Measurements from ENCODE around the gene GLP1R. TPM values are rescaled to one million over a fixed set of nuclear protein-coding genes. Genes with fewer than 3 reads are reported as not detected.
A peak's percentile ranks its signal among the peaks of the same experiment; 100 is the strongest.

The GLP1R gene
- total and polyA plus RNA-seq, 2 donors: 0.05 to 0.58 TPM

- Histone ChIP-seq H3K4me1 (ENCODE audit: insufficient read depth) (no peaks in the 10 kb centered on the region), H3K4me3 (ENCODE audit: low read depth, low read length) (no peak overlapping the region), H3K36me3 (ENCODE audit: insufficient read depth) (no peaks in the 10 kb centered on the region), H3K27ac (ENCODE audit: low read depth) (no peak overlapping the region)
- WGBS: 88% methylated on average over 4 of the region's 4 CpGs
- DNase-seq (ENCODE audit: extremely low spot score): no peak
These were observed 44.6 kb downstream of the GLP1R start for GRCh38 chr6:39093149-39093708.

DNA sequence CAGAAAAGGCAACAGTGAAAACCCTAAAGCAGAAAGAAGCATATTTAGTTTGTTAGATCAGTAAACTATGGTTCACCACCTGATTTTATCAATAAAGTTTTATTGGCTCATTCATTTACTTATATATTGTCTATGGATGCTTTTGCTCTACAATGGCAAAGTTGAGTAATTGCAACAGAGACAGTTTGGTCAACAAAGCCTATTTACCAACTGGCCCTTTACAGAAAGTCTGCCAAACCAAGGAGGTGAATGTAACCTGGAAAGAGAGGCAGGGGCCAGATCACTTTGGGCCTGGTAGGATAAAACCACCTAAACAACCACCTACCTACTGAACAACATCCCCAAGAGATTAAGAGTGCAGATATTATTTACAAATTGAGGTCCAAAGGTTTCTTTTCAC lies 47.0 kb downstream of the GLP1R start:
- H3K4me3 ChIP-seq (ENCODE audit: low read depth, low read length): no peak overlapping the region
- DNase-seq (ENCODE audit: extremely low spot score): no peak
- no peaks in the 10 kb centered on the region for H3K4me1 ChIP-seq (ENCODE audit: insufficient read depth)
- H3K36me3 ChIP-seq (ENCODE audit: insufficient read depth): no peaks in the 10 kb centered on the region
- H3K27ac ChIP-seq (ENCODE audit: low read depth): no peak overlapping the region

- WGBS: 67% methylated on average over 3 of the region's 3 CpGs
These were observed 51.8 kb downstream of the GLP1R start for GRCh38 chr6:39100358-39100757.

DNA sequence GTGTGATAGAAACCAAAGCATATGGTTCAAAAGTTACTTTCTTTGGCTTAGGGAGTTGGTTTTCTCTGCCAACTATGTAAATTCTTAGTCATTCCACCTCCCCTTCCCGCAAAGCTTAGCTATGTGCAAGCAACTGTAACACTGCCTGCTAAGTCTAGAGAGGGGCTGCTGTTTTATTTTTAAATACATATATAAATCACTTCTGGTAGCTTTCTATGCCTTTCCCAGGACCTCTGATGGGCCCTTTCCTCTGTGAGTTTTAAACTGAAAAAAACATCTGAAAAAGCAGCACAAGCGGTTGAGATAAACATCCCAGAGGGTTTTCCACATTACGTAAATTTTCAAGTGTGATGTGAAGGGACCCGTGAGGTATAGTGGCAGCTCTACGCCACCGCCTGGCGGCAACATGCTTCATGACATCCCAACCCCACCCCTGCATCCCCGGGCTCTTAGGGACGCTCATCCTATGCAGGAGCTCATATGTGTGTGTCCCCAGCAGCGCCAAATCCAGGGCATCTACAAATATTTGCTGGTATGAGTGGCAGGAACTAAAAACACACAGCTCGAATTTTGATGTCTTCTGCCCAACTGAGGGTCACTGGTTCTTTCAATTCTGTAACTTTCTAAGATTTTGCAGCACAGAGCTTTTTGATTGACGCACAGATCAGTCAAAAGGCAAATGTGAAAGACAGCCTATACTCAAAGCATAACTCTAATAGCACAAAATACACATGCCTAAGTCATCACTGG lies 53.7 kb downstream of the GLP1R start:
- Histone ChIP-seq H3K36me3 (ENCODE audit: insufficient read depth) (no peaks in the 10 kb centered on the region), H3K4me3 (ENCODE audit: low read depth, low read length) (no peak overlapping the region), H3K4me1 (ENCODE audit: insufficient read depth) (no peaks in the 10 kb centered on the region), H3K27ac (ENCODE audit: low read depth) (peak overlapping the region; percentile 19)
- 32% methylated on average over 12 of the region's 12 CpGs for WGBS
- DNase-seq (ENCODE audit: extremely low spot score): no peak

More at GRCh38 chr6:39100358-39100757, 51.8 kb downstream of the GLP1R start:
- no peak overlapping the region for H3K4me3 ChIP-seq (ENCODE audit: low read depth, low read length)
- no peaks in the 10 kb centered on the region for H3K36me3 ChIP-seq (ENCODE audit: insufficient read depth)
- no peak for DNase-seq (ENCODE audit: extremely low spot score)
- no peak overlapping the region for H3K27ac ChIP-seq (ENCODE audit: low read depth)
- no peaks in the 10 kb centered on the region for H3K4me1 ChIP-seq (ENCODE audit: insufficient read depth)

GRCh38 chr6:39102821-39103136 lies 54.2 kb downstream of the GLP1R start:
- H3K4me1 ChIP-seq (ENCODE audit: insufficient read depth): no peaks in the 10 kb centered on the region
- no peak overlapping the region for H3K4me3 ChIP-seq (ENCODE audit: low read depth, low read length)
- WGBS: 97% methylated on average over 1 of the region's 1 CpG
- DNase-seq (ENCODE audit: extremely low spot score): no peak
- H3K27ac ChIP-seq (ENCODE audit: low read depth): no peak overlapping the region
- H3K36me3 ChIP-seq (ENCODE audit: insufficient read depth): no peaks in the 10 kb centered on the region

GRCh38 chr6:39104528-39104927 lies 55.9 kb downstream of the GLP1R start:
- Histone ChIP-seq H3K4me1 (ENCODE audit: insufficient read depth) (no peaks in the 10 kb centered on the region), H3K4me3 (ENCODE audit: low read depth, low read length) (no peak overlapping the region), H3K36me3 (ENCODE audit: insufficient read depth) (no peaks in the 10 kb centered on the region), H3K27ac (ENCODE audit: low read depth) (no peak overlapping the region)
- WGBS: 73% methylated on average over 4 of the region's 4 CpGs
- DNase-seq (ENCODE audit: extremely low spot score): no peak

DNA sequence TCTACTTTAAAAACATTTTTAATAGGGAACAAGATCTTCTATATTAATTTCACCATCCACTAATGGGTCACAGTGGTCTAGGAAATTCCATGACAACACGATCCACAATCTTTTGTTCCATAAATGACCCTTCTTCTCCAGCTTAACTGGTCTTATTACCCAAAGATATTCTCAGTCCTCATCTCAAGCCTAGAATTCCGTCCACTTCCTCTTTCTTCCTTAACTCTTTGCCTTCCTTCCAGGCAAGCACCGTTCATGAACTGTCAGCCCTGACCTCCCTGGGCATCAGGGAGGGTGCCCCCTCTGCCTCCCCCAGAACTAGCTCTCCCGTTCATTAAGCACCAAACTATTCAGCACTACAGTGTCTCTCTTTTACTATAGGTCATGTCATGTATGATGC lies 58.5 kb downstream of the GLP1R start:
- Histone ChIP-seq H3K36me3 (ENCODE audit: insufficient read depth) (no peaks in the 10 kb centered on the region), H3K27ac (ENCODE audit: low read depth) (no peak overlapping the region), H3K4me1 (ENCODE audit: insufficient read depth) (no peaks in the 10 kb centered on the region), H3K4me3 (ENCODE audit: low read depth, low read length) (no peak overlapping the region)
- DNase-seq (ENCODE audit: extremely low spot score): no peak
- WGBS: 82% methylated on average over 4 of the region's 4 CpGs

GRCh38 chr6:39107641-39108040 lies 59.1 kb downstream of the GLP1R start:
- Histone ChIP-seq H3K36me3 (ENCODE audit: insufficient read depth) (no peaks in the 10 kb centered on the region), H3K4me3 (ENCODE audit: low read depth, low read length) (no peak overlapping the region), H3K4me1 (ENCODE audit: insufficient read depth) (no peaks in the 10 kb centered on the region), H3K27ac (ENCODE audit: low read depth) (no peak overlapping the region)
- WGBS: 36% methylated on average over 2 of the region's 2 CpGs
- no peak for DNase-seq (ENCODE audit: extremely low spot score)

DNA sequence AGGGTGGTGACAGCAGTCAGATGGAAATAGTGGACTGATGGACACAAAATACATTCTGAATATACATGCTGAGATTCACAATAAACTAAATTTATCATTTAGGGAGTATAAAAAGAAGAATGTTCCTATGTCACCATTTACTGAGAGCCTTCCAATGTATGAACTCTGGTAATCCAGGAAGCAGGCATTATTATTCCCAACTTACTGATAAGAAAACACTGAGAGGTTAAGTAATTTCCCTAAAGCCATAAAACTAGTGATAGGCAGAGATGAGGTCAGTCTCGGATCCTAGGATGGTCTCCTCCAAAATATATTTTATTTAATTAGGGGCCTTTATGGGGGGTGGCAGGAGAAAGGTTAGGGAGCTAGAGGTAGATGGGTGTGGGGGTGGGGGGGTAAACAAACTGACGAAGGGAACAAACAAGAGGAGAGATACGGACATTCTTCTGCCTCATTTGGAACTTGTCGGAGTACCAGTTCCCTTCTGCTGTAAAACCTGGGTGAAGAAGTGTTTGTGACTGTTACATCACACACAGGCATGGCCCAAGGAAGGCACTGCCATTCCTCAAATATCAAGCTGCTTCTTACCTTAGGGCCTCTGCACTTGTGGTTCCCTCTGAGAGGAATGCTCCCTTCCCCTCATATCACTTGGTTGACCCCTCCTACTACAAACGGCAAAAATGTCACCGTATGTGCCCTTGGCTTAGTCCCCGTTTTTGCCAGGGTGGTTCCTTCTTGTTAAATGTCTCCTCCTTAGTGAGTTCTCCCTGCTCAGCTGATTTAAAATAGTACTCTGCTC lies 59.7 kb downstream of the GLP1R start:
- no peak for DNase-seq (ENCODE audit: extremely low spot score)
- Histone ChIP-seq H3K4me3 (ENCODE audit: low read depth, low read length) (no peak overlapping the region), H3K4me1 (ENCODE audit: insufficient read depth) (no peaks in the 10 kb centered on the region), H3K27ac (ENCODE audit: low read depth) (no peak overlapping the region), H3K36me3 (ENCODE audit: insufficient read depth) (no peaks in the 10 kb centered on the region)
- WGBS: 86% methylated on average over 7 of the region's 7 CpGs

DNA sequence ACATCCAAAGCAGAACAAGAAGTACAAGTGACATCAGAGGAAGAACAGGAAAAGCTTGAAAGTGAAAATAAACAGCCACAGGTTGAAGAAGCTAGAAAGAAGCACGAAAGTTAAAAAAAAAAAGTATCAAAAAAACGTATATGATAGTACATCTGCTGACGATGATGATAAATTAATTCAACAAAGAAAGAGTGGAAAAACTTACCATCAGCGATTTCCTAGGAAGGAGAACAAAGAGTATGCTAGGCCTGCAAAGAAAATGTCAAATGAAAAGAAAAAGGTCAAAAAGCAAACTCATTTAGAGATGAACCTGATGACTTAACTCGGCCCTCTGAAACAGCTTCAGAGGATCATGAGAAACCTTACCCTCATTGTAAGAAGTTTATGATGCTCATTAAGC lies 62.7 kb downstream of the GLP1R start:
- Histone ChIP-seq H3K36me3 (ENCODE audit: insufficient read depth) (no peaks in the 10 kb centered on the region), H3K27ac (ENCODE audit: low read depth) (no peak overlapping the region), H3K4me1 (ENCODE audit: insufficient read depth) (peaks cover 2% of the 10 kb centered on the region), H3K4me3 (ENCODE audit: low read depth, low read length) (no peak overlapping the region)
- no peak for DNase-seq (ENCODE audit: extremely low spot score)
- WGBS: 84% methylated on average over 5 of the region's 5 CpGs

DNA sequence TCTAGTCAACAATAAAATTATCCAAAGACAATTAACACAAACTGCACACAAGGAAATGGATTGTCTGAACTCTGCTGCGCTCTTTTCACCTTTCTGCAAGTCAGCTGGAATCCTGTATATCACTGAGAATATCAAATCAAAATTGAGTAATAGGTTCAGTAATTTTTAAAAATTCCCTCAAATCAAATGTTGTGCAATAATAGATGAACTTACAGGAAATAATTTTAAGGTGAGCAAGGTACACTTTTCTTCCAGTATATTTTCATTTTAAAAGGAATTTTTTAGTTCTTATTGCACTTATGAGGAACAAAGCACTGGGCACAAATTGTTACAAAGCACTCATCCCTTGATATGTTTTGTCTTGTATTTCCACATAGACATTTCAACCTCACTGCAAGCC lies 65.2 kb downstream of the GLP1R start:
- H3K4me3 ChIP-seq (ENCODE audit: low read depth, low read length): no peak overlapping the region
- no peak overlapping the region for H3K27ac ChIP-seq (ENCODE audit: low read depth)
- WGBS: 96% methylated on average over 1 of the region's 1 CpG
- H3K36me3 ChIP-seq (ENCODE audit: insufficient read depth): no peaks in the 10 kb centered on the region
- no peak for DNase-seq (ENCODE audit: extremely low spot score)
- peaks cover 2% of the 10 kb centered on the region for H3K4me1 ChIP-seq (ENCODE audit: insufficient read depth)

- H3K36me3 ChIP-seq (ENCODE audit: insufficient read depth): no peaks in the 10 kb centered on the region
- H3K4me1 ChIP-seq (ENCODE audit: insufficient read depth): peaks cover 2% of the 10 kb centered on the region
- peak overlapping the region; percentile 89 for H3K27ac ChIP-seq (ENCODE audit: low read depth)
- peak overlapping the region; percentile 61 for H3K4me3 ChIP-seq (ENCODE audit: low read depth, low read length)
- DNase-seq (ENCODE audit: extremely low spot score): no peak
- WGBS: 2% methylated on average over 11 of the region's 11 CpGs
These were observed 65.8 kb downstream of the GLP1R start for GRCh38 chr6:39114388-39114703.

DNA sequence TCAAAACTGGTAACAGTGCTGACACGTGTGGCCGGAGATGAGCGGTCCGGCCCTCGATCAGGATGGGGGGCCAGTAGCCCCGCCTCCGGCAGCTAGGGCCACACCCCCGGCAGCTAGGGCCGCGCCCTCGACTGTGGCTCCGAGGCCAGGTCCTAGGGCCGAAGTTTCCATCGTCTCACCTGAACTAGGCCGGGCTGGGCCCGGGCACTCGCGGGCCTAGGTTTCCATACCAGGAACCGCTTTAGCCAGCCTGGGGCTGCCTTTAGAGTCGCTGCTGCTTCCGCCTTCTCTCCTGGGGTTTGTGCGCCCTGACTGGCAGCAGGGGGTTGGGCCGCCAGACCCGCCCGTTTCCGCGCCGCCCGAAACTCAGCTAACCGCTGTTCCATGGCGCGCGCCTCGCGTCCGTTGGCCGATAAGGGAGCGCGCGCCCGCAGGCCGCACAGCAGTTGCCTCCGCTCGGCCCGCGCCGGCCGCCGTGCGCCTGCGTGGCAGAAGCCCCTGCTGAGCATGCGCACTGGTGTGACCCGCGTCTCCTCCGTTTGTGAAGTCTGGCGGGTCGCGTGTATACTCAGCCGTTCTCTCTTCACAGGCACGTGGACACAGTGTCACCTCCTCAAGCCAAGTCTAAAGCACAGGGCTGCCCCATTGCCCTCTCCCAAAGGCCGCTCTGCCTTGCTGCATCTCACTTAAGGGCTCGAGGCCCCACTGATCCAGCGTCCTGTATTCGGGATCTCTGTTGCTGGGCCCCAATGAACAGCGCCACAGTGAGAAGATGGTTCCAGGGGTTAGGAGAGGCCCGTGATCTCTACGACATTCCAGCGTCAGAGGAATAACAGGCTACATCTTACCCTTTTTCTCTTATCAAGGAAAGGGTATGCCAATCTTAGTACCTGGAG lies 66.4 kb downstream of the GLP1R start, which contains the start of gene SAYSD1:
TSS of gene SAYSD1 (minus strand) at position 483 of the 896 bp plus-strand sequence. CDS start at position 386, 97 bp downstream.
- Histone ChIP-seq H3K4me1 (ENCODE audit: insufficient read depth) (peaks cover 2% of the 10 kb centered on the region), H3K27ac (ENCODE audit: low read depth) (peak within 1 kb of the TSS; percentile 89), H3K36me3 (ENCODE audit: insufficient read depth) (no peaks in the 10 kb centered on the region), H3K4me3 (ENCODE audit: low read depth, low read length) (peak within 1 kb of the TSS; percentile 61)
- DNase-seq (ENCODE audit: extremely low spot score): peak; percentile 79
- 1% methylated on average over 68 of the region's 68 CpGs for WGBS
